GM23338 (cell line): ENCODE data around the gene SYNE1. TPM values are rescaled to one million over a fixed set of nuclear protein-coding genes. Genes with fewer than 3 reads are reported as not detected.

Experiments
- ATAC-seq: fragments of 200-7000 bp; cut with Tn5 transposase; 3 replicates; pipeline ENCODE4 v1.9.1; 2020
- DNase-seq: peaks from one replicate; pipeline ENCODE4 v3.0.0-alpha.2; 2015; ENCODE audit warnings: low spot score
- H2AFZ ChIP-seq: fragments of 200-600 bp; sonication (generic); 2 replicates; pipeline ENCODE4 v1.8.0; 2016; ENCODE audit warnings: antibody characterized with exemption, mild to moderate bottlenecking, moderate library complexity
- H3F3A ChIP-seq: fragments of 200-600 bp; sonication (generic); replicated peaks from 2 replicates; pipeline ENCODE4 v1.8.0; 2017; ENCODE audit warnings: antibody characterized with exemption, mixed run types, low read depth
- H3K27ac ChIP-seq: fragments of 200-600 bp; sonication (generic); 2 replicates; pipeline ENCODE4 v1.6.1; 2016; ENCODE audit warnings: low read depth
- H3K27me3 ChIP-seq: fragments of 200-600 bp; sonication (generic); 2 replicates; pipeline ENCODE4 v1.8.0; 2016; ENCODE audit warnings: mild to moderate bottlenecking, mixed run types, moderate library complexity; ENCODE audit not compliant: insufficient read depth
- H3K36me3 ChIP-seq: fragments of 200-600 bp; sonication (generic); 2 replicates; pipeline ENCODE4 v1.8.0; 2016; ENCODE audit warnings: mild to moderate bottlenecking; ENCODE audit not compliant: insufficient read depth
- H3K4me1 ChIP-seq: fragments of 200-600 bp; sonication (generic); 2 replicates; pipeline ENCODE4 v1.8.0; 2016; ENCODE audit warnings: mild to moderate bottlenecking, moderate library complexity; ENCODE audit not compliant: insufficient read depth
- H3K4me2 ChIP-seq: fragments of 200-600 bp; sonication (generic); 2 replicates; pipeline ENCODE4 v1.7.1; 2017; ENCODE audit warnings: mixed run types
- H3K4me3 ChIP-seq: fragments of 200-600 bp; sonication (generic); 2 replicates; pipeline ENCODE4 v1.6.1; 2016; ENCODE audit warnings: mixed run types
- H3K79me2 ChIP-seq: fragments of 200-600 bp; sonication (generic); replicated peaks from 2 replicates; pipeline ENCODE4 v1.8.0; 2017; ENCODE audit warnings: mild to moderate bottlenecking; ENCODE audit not compliant: insufficient read depth
- H3K9me2 ChIP-seq: fragments of 200-600 bp; sonication (generic); 2 replicates; pipeline ENCODE4 v1.8.0; 2017; ENCODE audit not compliant: insufficient read depth
- H4K20me1 ChIP-seq: fragments of 200-600 bp; sonication (generic); replicated peaks from 2 replicates; pipeline ENCODE4 v1.8.0; 2017; ENCODE audit warnings: mild to moderate bottlenecking; ENCODE audit not compliant: insufficient read depth
- H3K27ac Mint-ChIP-seq: 2 replicates; pipeline ENCODE4 v1.8.0; 2020; ENCODE audit warnings: inconsistent platforms, mild to moderate bottlenecking, moderate library complexity, mixed read lengths
- H3K27me3 Mint-ChIP-seq: 3 replicates; pipeline ENCODE4 v1.8.0; 2022; ENCODE audit warnings: low read depth, mild to moderate bottlenecking, moderate library complexity, mixed read lengths, inconsistent platforms; ENCODE audit not compliant: insufficient read depth, poor library complexity
- H3K36me3 Mint-ChIP-seq: 3 replicates; pipeline ENCODE4 v1.8.0; 2021; ENCODE audit warnings: low read depth, mild to moderate bottlenecking, inconsistent platforms, moderate library complexity, mixed read lengths
- H3K4me1 Mint-ChIP-seq: 3 replicates; pipeline ENCODE4 v1.8.0; 2020; ENCODE audit warnings: mild to moderate bottlenecking, inconsistent platforms, mixed read lengths
- H3K4me3 Mint-ChIP-seq: 3 replicates; pipeline ENCODE4 v1.8.0; 2021; ENCODE audit warnings: moderate library complexity, mild to moderate bottlenecking, inconsistent platforms, mixed read lengths
- H3K9me3 Mint-ChIP-seq: 3 replicates; pipeline ENCODE4 v1.8.0; 2020; ENCODE audit warnings: moderate library complexity, mild to moderate bottlenecking, inconsistent platforms, mixed read lengths
- CREB1 ChIP-seq: fragments of 250-450 bp; sonication (Bioruptor Pico); IDR thresholded peaks from 2 replicates; pipeline ENCODE4 v1.5.0; 2020; ENCODE audit warnings: low read depth, mild to moderate bottlenecking, moderate library complexity
- EZH2phosphoT487 ChIP-seq: fragments of 200-600 bp; sonication (generic); IDR thresholded peaks from one replicate; pipeline ENCODE4 v1.8.1; 2018; ENCODE audit warnings: antibody characterized with exemption; ENCODE audit not compliant: unreplicated experiment
- JUNB ChIP-seq: IDR thresholded peaks from one replicate; pipeline ENCODE4 v1.6.1; 2016; ENCODE audit warnings: antibody characterized with exemption; ENCODE audit not compliant: unreplicated experiment
- NANOG ChIP-seq: IDR thresholded peaks from 2 replicates; pipeline ENCODE4 v1.6.1; 2016; ENCODE audit warnings: antibody characterized with exemption, borderline replicate concordance
- STAT1 ChIP-seq: IDR thresholded peaks from one replicate; pipeline ENCODE4 v1.6.1; 2016; ENCODE audit warnings: antibody characterized with exemption; ENCODE audit not compliant: unreplicated experiment
- ZNF114 ChIP-seq: fragments of 250-450 bp; sonication (Bioruptor Pico); IDR thresholded peaks from 2 replicates; pipeline ENCODE4 v1.5.0; 2020; ENCODE audit warnings: mild to moderate bottlenecking, moderate library complexity
- ZNF331 ChIP-seq: fragments of 250-450 bp; sonication (Bioruptor Pico); IDR thresholded peaks from 2 replicates; pipeline ENCODE4 v1.5.0; 2020; ENCODE audit warnings: low read depth, mild to moderate bottlenecking, moderate library complexity
- polyA plus RNA-seq: library from polyadenylated mRNA; unstranded; fragments of >200 nt; fragmentation: Nextera tagmentation; extraction: Ambion mirVana; gene quantifications from 2 replicates; pipeline ENCODE4 v1.2.1, GENCODE V29; 2016
- total RNA-seq: library from RNA; depleted of rRNA; stranded (reverse); fragments of >200 nt; shearing (Covaris generic); gene quantifications from 2 replicates; pipeline ENCODE4 v1.2.3, GENCODE V29; 2014
- TF ChIP-seq, protein P1 (sequence below): IDR thresholded peaks from one replicate; pipeline ENCODE4 v1.6.1; 2018; ENCODE audit warnings: antibody characterized with exemption; ENCODE audit not compliant: unreplicated experiment
- TF ChIP-seq, protein P2 (sequence below): IDR thresholded peaks from 2 replicates; pipeline ENCODE4 v1.6.1; 2016; ENCODE audit warnings: antibody characterized with exemption
- TF ChIP-seq, protein P3 (sequence below): fragments of 250-450 bp; sonication (Bioruptor Pico); IDR thresholded peaks from 2 replicates; pipeline ENCODE4 v1.5.0; 2020; ENCODE audit warnings: mild to moderate bottlenecking, moderate library complexity

The SYNE1 gene
- total and polyA plus RNA-seq, 2 experiments from 2014 or later, result 3.9 to 13.6 TPM

DNA sequence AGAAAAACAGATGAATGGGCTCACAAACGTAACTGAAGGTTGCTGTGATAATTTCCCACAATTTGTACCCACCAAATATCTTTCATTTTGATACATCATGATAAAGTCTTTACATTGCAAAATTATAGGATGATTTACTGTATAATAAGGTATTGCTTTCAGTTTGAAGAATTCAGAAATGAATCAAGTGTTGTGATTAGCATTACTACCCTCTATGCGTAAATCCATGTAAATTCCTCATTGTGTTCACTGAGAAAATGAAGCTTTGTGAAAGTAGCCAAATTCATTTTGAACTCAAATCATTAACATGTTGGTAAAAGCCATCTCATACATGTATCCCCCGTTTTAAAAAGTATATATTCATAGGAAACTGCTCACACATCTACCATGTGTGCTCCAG, 450.3 kb downstream of the SYNE1 start:
- TF ChIP-seq, protein P1, sequence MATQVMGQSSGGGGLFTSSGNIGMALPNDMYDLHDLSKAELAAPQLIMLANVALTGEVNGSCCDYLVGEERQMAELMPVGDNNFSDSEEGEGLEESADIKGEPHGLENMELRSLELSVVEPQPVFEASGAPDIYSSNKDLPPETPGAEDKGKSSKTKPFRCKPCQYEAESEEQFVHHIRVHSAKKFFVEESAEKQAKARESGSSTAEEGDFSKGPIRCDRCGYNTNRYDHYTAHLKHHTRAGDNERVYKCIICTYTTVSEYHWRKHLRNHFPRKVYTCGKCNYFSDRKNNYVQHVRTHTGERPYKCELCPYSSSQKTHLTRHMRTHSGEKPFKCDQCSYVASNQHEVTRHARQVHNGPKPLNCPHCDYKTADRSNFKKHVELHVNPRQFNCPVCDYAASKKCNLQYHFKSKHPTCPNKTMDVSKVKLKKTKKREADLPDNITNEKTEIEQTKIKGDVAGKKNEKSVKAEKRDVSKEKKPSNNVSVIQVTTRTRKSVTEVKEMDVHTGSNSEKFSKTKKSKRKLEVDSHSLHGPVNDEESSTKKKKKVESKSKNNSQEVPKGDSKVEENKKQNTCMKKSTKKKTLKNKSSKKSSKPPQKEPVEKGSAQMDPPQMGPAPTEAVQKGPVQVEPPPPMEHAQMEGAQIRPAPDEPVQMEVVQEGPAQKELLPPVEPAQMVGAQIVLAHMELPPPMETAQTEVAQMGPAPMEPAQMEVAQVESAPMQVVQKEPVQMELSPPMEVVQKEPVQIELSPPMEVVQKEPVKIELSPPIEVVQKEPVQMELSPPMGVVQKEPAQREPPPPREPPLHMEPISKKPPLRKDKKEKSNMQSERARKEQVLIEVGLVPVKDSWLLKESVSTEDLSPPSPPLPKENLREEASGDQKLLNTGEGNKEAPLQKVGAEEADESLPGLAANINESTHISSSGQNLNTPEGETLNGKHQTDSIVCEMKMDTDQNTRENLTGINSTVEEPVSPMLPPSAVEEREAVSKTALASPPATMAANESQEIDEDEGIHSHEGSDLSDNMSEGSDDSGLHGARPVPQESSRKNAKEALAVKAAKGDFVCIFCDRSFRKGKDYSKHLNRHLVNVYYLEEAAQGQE, result no peak
- TF ChIP-seq NANOG (no peak), ZNF331 (CRISPR knock-in tag) (no peak), EZH2phosphoT487 (no peak), ZNF114 (no peak), STAT1 (no peak), JUNB (no peak), CREB1 (CRISPR knock-in tag) (no peak)
- TF ChIP-seq, protein P2, sequence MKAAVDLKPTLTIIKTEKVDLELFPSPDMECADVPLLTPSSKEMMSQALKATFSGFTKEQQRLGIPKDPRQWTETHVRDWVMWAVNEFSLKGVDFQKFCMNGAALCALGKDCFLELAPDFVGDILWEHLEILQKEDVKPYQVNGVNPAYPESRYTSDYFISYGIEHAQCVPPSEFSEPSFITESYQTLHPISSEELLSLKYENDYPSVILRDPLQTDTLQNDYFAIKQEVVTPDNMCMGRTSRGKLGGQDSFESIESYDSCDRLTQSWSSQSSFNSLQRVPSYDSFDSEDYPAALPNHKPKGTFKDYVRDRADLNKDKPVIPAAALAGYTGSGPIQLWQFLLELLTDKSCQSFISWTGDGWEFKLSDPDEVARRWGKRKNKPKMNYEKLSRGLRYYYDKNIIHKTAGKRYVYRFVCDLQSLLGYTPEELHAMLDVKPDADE, result no peak
- TF ChIP-seq, protein P3, sequence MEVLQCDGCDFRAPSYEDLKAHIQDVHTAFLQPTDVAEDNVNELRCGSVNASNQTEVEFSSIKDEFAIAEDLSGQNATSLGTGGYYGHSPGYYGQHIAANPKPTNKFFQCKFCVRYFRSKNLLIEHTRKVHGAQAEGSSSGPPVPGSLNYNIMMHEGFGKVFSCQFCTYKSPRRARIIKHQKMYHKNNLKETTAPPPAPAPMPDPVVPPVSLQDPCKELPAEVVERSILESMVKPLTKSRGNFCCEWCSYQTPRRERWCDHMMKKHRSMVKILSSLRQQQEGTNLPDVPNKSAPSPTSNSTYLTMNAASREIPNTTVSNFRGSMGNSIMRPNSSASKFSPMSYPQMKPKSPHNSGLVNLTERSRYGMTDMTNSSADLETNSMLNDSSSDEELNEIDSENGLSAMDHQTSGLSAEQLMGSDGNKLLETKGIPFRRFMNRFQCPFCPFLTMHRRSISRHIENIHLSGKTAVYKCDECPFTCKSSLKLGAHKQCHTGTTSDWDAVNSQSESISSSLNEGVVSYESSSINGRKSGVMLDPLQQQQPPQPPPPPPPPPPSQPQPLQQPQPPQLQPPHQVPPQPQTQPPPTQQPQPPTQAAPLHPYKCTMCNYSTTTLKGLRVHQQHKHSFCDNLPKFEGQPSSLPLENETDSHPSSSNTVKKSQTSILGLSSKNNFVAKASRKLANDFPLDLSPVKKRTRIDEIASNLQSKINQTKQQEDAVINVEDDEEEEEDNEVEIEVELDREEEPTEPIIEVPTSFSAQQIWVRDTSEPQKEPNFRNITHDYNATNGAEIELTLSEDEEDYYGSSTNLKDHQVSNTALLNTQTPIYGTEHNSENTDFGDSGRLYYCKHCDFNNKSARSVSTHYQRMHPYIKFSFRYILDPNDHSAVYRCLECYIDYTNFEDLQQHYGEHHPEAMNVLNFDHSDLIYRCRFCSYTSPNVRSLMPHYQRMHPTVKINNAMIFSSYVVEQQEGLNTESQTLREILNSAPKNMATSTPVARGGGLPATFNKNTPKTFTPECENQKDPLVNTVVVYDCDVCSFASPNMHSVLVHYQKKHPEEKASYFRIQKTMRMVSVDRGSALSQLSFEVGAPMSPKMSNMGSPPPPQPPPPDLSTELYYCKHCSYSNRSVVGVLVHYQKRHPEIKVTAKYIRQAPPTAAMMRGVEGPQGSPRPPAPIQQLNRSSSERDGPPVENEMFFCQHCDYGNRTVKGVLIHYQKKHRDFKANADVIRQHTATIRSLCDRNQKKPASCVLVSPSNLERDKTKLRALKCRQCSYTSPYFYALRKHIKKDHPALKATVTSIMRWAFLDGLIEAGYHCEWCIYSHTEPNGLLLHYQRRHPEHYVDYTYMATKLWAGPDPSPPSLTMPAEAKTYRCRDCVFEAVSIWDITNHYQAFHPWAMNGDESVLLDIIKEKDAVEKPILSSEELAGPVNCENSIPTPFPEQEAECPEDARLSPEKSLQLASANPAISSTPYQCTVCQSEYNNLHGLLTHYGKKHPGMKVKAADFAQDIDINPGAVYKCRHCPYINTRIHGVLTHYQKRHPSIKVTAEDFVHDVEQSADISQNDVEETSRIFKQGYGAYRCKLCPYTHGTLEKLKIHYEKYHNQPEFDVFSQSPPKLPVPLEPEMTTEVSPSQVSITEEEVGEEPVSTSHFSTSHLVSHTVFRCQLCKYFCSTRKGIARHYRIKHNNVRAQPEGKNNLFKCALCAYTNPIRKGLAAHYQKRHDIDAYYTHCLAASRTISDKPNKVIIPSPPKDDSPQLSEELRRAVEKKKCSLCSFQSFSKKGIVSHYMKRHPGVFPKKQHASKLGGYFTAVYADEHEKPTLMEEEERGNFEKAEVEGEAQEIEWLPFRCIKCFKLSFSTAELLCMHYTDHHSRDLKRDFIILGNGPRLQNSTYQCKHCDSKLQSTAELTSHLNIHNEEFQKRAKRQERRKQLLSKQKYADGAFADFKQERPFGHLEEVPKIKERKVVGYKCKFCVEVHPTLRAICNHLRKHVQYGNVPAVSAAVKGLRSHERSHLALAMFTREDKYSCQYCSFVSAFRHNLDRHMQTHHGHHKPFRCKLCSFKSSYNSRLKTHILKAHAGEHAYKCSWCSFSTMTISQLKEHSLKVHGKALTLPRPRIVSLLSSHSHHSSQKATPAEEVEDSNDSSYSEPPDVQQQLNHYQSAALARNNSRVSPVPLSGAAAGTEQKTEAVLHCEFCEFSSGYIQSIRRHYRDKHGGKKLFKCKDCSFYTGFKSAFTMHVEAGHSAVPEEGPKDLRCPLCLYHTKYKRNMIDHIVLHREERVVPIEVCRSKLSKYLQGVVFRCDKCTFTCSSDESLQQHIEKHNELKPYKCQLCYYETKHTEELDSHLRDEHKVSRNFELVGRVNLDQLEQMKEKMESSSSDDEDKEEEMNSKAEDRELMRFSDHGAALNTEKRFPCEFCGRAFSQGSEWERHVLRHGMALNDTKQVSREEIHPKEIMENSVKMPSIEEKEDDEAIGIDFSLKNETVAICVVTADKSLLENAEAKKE (CRISPR knock-in tag), result no peak
- no peak for ATAC-seq
- no peak overlapping the region for H3K27ac Mint-ChIP-seq

More for the DNA sequence above, 450.3 kb downstream of the SYNE1 start:
- DNase-seq, result no peak
- H3K27me3 ChIP-seq, result no peaks in the 10 kb centered on the region
- H2AFZ ChIP-seq, result no peak overlapping the region
- H3K36me3 Mint-ChIP-seq, result no peaks in the 10 kb centered on the region
- no peaks in the 10 kb centered on the region for H3K36me3 ChIP-seq
- H3K9me2 ChIP-seq, result no peaks in the 10 kb centered on the region
- H3K9me3 Mint-ChIP-seq, result no peaks in the 10 kb centered on the region
- H3K4me1 Mint-ChIP-seq, result no peaks in the 10 kb centered on the region
- H3K4me2 ChIP-seq, result no peak overlapping the region
- H3F3A ChIP-seq, result no peaks in the 10 kb centered on the region
- no peak overlapping the region for H3K4me3 Mint-ChIP-seq
- H4K20me1 ChIP-seq, result no peaks in the 10 kb centered on the region
- no peaks in the 10 kb centered on the region for H3K79me2 ChIP-seq
- H3K4me3 ChIP-seq, result no peak overlapping the region
- H3K27me3 Mint-ChIP-seq, result peaks cover 2% of the 10 kb centered on the region
- H3K27ac ChIP-seq, result no peak overlapping the region
- no peaks in the 10 kb centered on the region for H3K4me1 ChIP-seq
